OCI-LY1 (cell line): ENCODE results near the gene OR10V1.

Experiments
- CTCF ChIP-seq: fragments of 200-600 bp; sonication (generic), shearing (Covaris generic); IDR thresholded peaks from 2 replicates; pipeline ENCODE4 v1.5.1; 2017; ENCODE audit warnings: mild to moderate bottlenecking, antibody characterized with exemption, low read length, moderate library complexity, mixed read lengths
- EZH2 ChIP-seq: fragments of 200-600 bp; sonication (generic), shearing (Covaris generic); IDR thresholded peaks from 2 replicates; pipeline ENCODE4 v1.8.0; 2017; ENCODE audit warnings: borderline replicate concordance, mixed run types, mild to moderate bottlenecking, antibody characterized with exemption, low read length, moderate library complexity, mixed read lengths

GRCh38 chr11:59679347-59679746 lies 34.3 kb downstream of the OR10V1 start:
- TF ChIP-seq CTCF = no peak
- no peak for TF ChIP-seq EZH2
